HCT116 (cell line): Measurements from ENCODE around the gene HIPK3. TPM values are rescaled to one million over a fixed set of nuclear protein-coding genes. Genes with fewer than 3 reads are reported as not detected.

Source experiments
- ATAC-seq: fragments of 200-7000 bp; cut with Tn5 transposase; 2 replicates; pipeline ENCODE4 v1.9.1; 2020; ENCODE audit warnings: mild to moderate bottlenecking, moderate library complexity
- BruUV-seq: library from RNA; stranded (reverse); fragments of 400-500 nt; replicated peaks from 2 replicates; lab custom pipeline; 2021; lab: Mats Ljungman, UMichigan
- CTCF ChIA-PET: fragments of 300-600 bp; sonication (Branson Sonifier 250); formaldehyde crosslinking; loops from one replicate; lab custom pipeline; 2021; ENCODE audit warnings: antibody characterized with exemption; lab: Charles Lee
- POLR2A ChIA-PET: fragments of 300-600, 350-600 bp; sonication (Branson Sonifier 250); formaldehyde crosslinking; loops from one replicate; lab custom pipeline; 2021; ENCODE audit warnings: antibody characterized with exemption; lab: Charles Lee
- RAD21 ChIA-PET, 2 experiments: fragments of 300-600 bp; sonication (Branson Sonifier 250); formaldehyde crosslinking; loops; one replicate each; lab custom pipeline; 2023; ENCODE audit warnings: low total read pairs in 2 of 2; ENCODE audit not compliant: uncharacterized antibody in 2 of 2, unreplicated experiment in 2 of 2, low non-redundant PET in 1 of 2; lab: Charles Lee
- DNase-seq: peaks from one replicate; pipeline ENCODE4 v3.0.0-alpha.2; 2010; ENCODE audit warnings: low read depth, low spot score
- H2AFZ ChIP-seq: fragments of 200-600 bp; shearing (Covaris generic), sonication (generic); 2 replicates; pipeline ENCODE4 v1.6.1; 2017; ENCODE audit warnings: low read depth, mixed run types, mixed read lengths, antibody characterized with exemption, low read length; ENCODE audit not compliant: poor library complexity, severe bottlenecking
- H3K27ac ChIP-seq: 2 replicates; pipeline ENCODE4 v1.5.1; 2012; ENCODE audit warnings: low read depth, low read length
- H3K27me3 ChIP-seq: fragments of 200-600 bp; sonication (generic); 2 replicates; pipeline ENCODE4 v1.6.1; 2016; ENCODE audit warnings: mixed run types, low read length, mixed read lengths; ENCODE audit not compliant: insufficient read depth
- H3K36me3 ChIP-seq, 2 experiments: fragments of 200-500 bp in 1 of 2; fragments of 200-600 bp in 1 of 2; sonication (Bioruptor generic) in 1 of 2; sonication (generic) in 1 of 2; 2 replicates each; pipeline versions ENCODE4 v1.5.1 to v1.6.1; 2014 to 2016; ENCODE audit warnings: low read length in 2 of 2, inconsistent platforms in 1 of 2, mixed read lengths in 1 of 2, mixed run types in 1 of 2; ENCODE audit not compliant: insufficient read depth in 2 of 2, control insufficient read depth in 1 of 2
- H3K4me1 ChIP-seq, 2 experiments: fragments of 200-600 bp in 1 of 2; sonication (generic) in 1 of 2; 2 replicates each; pipeline versions ENCODE4 v1.5.1 to v1.6.1; 2012 to 2017; ENCODE audit warnings: low read length in 2 of 2, inconsistent platforms in 1 of 2, mild to moderate bottlenecking in 1 of 2, mixed read lengths in 1 of 2, mixed run types in 1 of 2, moderate library complexity in 1 of 2; ENCODE audit not compliant: insufficient read depth in 2 of 2, control insufficient read depth in 1 of 2
- H3K4me2 ChIP-seq: fragments of 200-600 bp; sonication (generic); 2 replicates; pipeline ENCODE4 v1.6.1; 2017; ENCODE audit warnings: mixed run types, low read length, mixed read lengths
- H3K4me3 ChIP-seq, 2 experiments: fragments of 200-600 bp in 1 of 2; sonication (generic) in 1 of 2; replicated peaks in 1 of 2; 2 replicates each; pipeline ENCODE4 v1.5.1; 2011 to 2016; ENCODE audit warnings: low read length in 2 of 2, control low read depth in 1 of 2, low read depth in 1 of 2, mild to moderate bottlenecking in 1 of 2, mixed read lengths in 1 of 2, mixed run types in 1 of 2
- H3K79me2 ChIP-seq: fragments of 200-600 bp; sonication (generic); 2 replicates; pipeline ENCODE4 v1.6.1; 2017; ENCODE audit warnings: mild to moderate bottlenecking, mixed run types, low read length, moderate library complexity, mixed read lengths; ENCODE audit not compliant: insufficient read depth
- H3K9ac ChIP-seq: fragments of 200-600 bp; sonication (generic); 2 replicates; pipeline ENCODE4 v1.6.1; 2016; ENCODE audit warnings: low read length, mixed read lengths
- H3K9me2 ChIP-seq: fragments of 200-600 bp; sonication (generic), shearing (Covaris generic); 2 replicates; pipeline ENCODE4 v1.6.1; 2017; ENCODE audit warnings: mixed run types, mild to moderate bottlenecking, moderate library complexity; ENCODE audit not compliant: insufficient read depth
- H3K9me3 ChIP-seq, 2 experiments: fragments of 200-500 bp in 1 of 2; fragments of 200-600 bp in 1 of 2; sonication (Bioruptor generic) in 1 of 2; sonication (generic) in 1 of 2; 2 replicates each; pipeline ENCODE4 v1.6.1; 2014 to 2017; ENCODE audit warnings: low read length in 2 of 2, mixed read lengths in 2 of 2, inconsistent platforms in 1 of 2, low read depth in 1 of 2, mild to moderate bottlenecking in 1 of 2, mixed run types in 1 of 2, moderate library complexity in 1 of 2; ENCODE audit not compliant: control insufficient read depth in 1 of 2, insufficient read depth in 1 of 2
- H4K20me1 ChIP-seq: fragments of 200-600 bp; sonication (generic), shearing (Covaris generic); 2 replicates; pipeline ENCODE4 v1.6.1; 2017; ENCODE audit warnings: mixed run types, mild to moderate bottlenecking, moderate library complexity; ENCODE audit not compliant: insufficient read depth
- CBX3 ChIP-seq: IDR thresholded peaks from 2 replicates; pipeline ENCODE4 v1.6.1; 2012; ENCODE audit warnings: low read depth
- CEBPB ChIP-seq: IDR thresholded peaks from 2 replicates; pipeline ENCODE4 v1.6.1; 2012; ENCODE audit warnings: low read depth
- CTCF ChIP-seq, 3 experiments: fragments of 200-600 bp in 1 of 3; sonication (generic) in 1 of 3; IDR thresholded peaks in 2 of 3; conservative IDR thresholded peaks in 1 of 3; 2 replicates each; pipeline ENCODE4 v1.5.1; 2012 to 2017; ENCODE audit warnings: low read depth in 2 of 3, low read length in 2 of 3, antibody characterized with exemption in 1 of 3, borderline replicate concordance in 1 of 3, control low read depth in 1 of 3, mild to moderate bottlenecking in 1 of 3, mixed read lengths in 1 of 3, mixed run types in 1 of 3, moderate library complexity in 1 of 3; ENCODE audit not compliant: insufficient read depth in 1 of 3
- EGR1 ChIP-seq: IDR thresholded peaks from 2 replicates; pipeline ENCODE4 v1.6.1; 2012; ENCODE audit warnings: low read depth
- ELF1 ChIP-seq: IDR thresholded peaks from 2 replicates; pipeline ENCODE4 v1.6.1; 2012; ENCODE audit warnings: low read depth, borderline replicate concordance
- EZH2 ChIP-seq: fragments of 200-600 bp; sonication (generic); IDR thresholded peaks from 2 replicates; pipeline ENCODE4 v1.6.1; 2017; ENCODE audit warnings: antibody characterized with exemption, mixed run types
- EZH2phosphoT487 ChIP-seq: fragments of 200-600 bp; IDR thresholded peaks from 2 replicates; pipeline ENCODE4 v1.6.1; 2018; ENCODE audit warnings: antibody characterized with exemption, borderline replicate concordance
- FOSL1 ChIP-seq: IDR thresholded peaks from 2 replicates; pipeline ENCODE4 v1.6.1; 2012; ENCODE audit warnings: low read depth
- POLR2AphosphoS5 ChIP-seq: IDR thresholded peaks from 2 replicates; pipeline ENCODE4 v1.6.1; 2011; ENCODE audit warnings: mild to moderate bottlenecking, low read depth, low read length, moderate library complexity
- SIN3A ChIP-seq: IDR thresholded peaks from 2 replicates; pipeline ENCODE4 v1.6.1; 2012; ENCODE audit warnings: low read depth
- SP1 ChIP-seq: IDR thresholded peaks from 2 replicates; pipeline ENCODE4 v1.6.1; 2012; ENCODE audit warnings: low read depth
- TCF7L2 ChIP-seq: IDR thresholded peaks from 2 replicates; pipeline ENCODE4 v1.7.0; 2011; ENCODE audit warnings: borderline replicate concordance, inconsistent platforms; ENCODE audit not compliant: insufficient read depth, insufficient read length; ENCODE audit errors: extremely low read depth
- ZNF274 ChIP-seq: fragments of 200-500 bp; sonication (Bioruptor generic); IDR thresholded peaks from 2 replicates; pipeline ENCODE4 v1.6.1; 2014; ENCODE audit warnings: mild to moderate bottlenecking, low read depth, low read length, inconsistent platforms
- intact Hi-C: fragments of 100-400 bp; cut with micrococcal nuclease; formaldehyde crosslinking; loops from 2 replicates; pipeline ENCODE4 v1.10.0; 2022
- total RNA-seq: library from RNA; stranded (reverse); gene quantifications from one replicate; pipeline ENCODE4 v1.2.1, GENCODE V29; 2021; ENCODE audit not compliant: unreplicated experiment
- TF ChIP-seq, protein P1 (sequence below): IDR thresholded peaks from 2 replicates; pipeline ENCODE4 v1.6.1; 2012; ENCODE audit warnings: low read depth
- TF ChIP-seq, protein P2 (sequence below): IDR thresholded peaks from 2 replicates; pipeline ENCODE4 v1.6.1; 2012

HIPK3 gene
- total RNA-seq, 1 experiment from 2014 or later, result 35.2 TPM

DNA sequence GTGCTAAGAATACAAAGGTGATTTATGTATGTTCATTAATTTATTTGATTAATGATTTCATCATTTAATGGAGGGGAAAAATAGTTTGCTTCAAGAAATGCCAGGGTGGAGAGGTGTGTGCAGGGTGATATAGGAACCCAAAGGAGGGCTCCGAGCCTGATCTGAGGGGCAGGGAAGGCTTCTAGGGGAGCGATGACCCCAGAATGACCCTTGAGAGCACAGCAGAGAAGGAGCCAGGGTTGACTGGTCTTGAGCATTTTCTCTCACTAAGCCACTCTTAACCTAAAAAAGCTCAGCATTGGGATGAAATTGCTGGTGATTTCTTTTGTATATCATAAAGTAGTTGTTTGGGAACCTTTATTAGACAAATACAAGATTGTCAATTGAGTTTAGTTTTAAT, 35.1 kb downstream of the HIPK3 start:
- Histone ChIP-seq H3K27ac (no peak overlapping the region), H3K27me3 (no peaks in the 10 kb centered on the region), H3K36me3 (no peaks in the 10 kb centered on the region), H3K9ac (no peak overlapping the region), H2AFZ (no peak overlapping the region), H3K4me3 (no peak overlapping the region), H3K79me2 (peaks cover 52% of the 10 kb centered on the region), H3K9me3 (no peaks in the 10 kb centered on the region), H4K20me1 (no peaks in the 10 kb centered on the region), H3K9me2 (no peaks in the 10 kb centered on the region), H3K4me2 (no peak overlapping the region), H3K4me1 (peaks cover 0 to 3% of the 10 kb centered on the region in 2 experiments; a peak in 2 of 4 replicates)
- ChIA-PET RAD21 (no interaction called here), CTCF (no interaction called here), POLR2A (no interaction called here)
- no peak for ATAC-seq
- no peak for DNase-seq
- BruUV-seq, result no TSS peak
- intact Hi-C loops, result no loop called here
- TF ChIP-seq SIN3A (no peak), FOSL1 (no peak), ELF1 (no peak), EZH2 (no peak), CEBPB (no peak), POLR2AphosphoS5 (no peak), SP1 (no peak), CTCF (IDR thresholded peaks at IDR 0.05 in 2 of 3, conservative IDR thresholded peaks at IDR 0.05 in 1 of 3; ENCODE audit: borderline replicate concordance in 1 of 3, insufficient read depth in 1 of 3, low read depth in 2 of 3, low read length in 2 of 3) (no peak), EGR1 (no peak), EZH2phosphoT487 (no peak), ZNF274 (no peak), CBX3 (no peak), TCF7L2 (no peak)
- TF ChIP-seq, protein P1, sequence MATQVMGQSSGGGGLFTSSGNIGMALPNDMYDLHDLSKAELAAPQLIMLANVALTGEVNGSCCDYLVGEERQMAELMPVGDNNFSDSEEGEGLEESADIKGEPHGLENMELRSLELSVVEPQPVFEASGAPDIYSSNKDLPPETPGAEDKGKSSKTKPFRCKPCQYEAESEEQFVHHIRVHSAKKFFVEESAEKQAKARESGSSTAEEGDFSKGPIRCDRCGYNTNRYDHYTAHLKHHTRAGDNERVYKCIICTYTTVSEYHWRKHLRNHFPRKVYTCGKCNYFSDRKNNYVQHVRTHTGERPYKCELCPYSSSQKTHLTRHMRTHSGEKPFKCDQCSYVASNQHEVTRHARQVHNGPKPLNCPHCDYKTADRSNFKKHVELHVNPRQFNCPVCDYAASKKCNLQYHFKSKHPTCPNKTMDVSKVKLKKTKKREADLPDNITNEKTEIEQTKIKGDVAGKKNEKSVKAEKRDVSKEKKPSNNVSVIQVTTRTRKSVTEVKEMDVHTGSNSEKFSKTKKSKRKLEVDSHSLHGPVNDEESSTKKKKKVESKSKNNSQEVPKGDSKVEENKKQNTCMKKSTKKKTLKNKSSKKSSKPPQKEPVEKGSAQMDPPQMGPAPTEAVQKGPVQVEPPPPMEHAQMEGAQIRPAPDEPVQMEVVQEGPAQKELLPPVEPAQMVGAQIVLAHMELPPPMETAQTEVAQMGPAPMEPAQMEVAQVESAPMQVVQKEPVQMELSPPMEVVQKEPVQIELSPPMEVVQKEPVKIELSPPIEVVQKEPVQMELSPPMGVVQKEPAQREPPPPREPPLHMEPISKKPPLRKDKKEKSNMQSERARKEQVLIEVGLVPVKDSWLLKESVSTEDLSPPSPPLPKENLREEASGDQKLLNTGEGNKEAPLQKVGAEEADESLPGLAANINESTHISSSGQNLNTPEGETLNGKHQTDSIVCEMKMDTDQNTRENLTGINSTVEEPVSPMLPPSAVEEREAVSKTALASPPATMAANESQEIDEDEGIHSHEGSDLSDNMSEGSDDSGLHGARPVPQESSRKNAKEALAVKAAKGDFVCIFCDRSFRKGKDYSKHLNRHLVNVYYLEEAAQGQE, result no peak
- TF ChIP-seq, protein P2, sequence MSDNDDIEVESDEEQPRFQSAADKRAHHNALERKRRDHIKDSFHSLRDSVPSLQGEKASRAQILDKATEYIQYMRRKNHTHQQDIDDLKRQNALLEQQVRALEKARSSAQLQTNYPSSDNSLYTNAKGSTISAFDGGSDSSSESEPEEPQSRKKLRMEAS, result no peak
